GM21515 (cell line): ENCODE measurements around the gene NPEPL1.

Source experiments
- ATAC-seq: cut with Tn5 transposase; IDR thresholded peaks from one replicate; pipeline ENCODE4 v1.9.1; 2021; ENCODE audit not compliant: unreplicated experiment

NPEPL1 gene

DNA sequence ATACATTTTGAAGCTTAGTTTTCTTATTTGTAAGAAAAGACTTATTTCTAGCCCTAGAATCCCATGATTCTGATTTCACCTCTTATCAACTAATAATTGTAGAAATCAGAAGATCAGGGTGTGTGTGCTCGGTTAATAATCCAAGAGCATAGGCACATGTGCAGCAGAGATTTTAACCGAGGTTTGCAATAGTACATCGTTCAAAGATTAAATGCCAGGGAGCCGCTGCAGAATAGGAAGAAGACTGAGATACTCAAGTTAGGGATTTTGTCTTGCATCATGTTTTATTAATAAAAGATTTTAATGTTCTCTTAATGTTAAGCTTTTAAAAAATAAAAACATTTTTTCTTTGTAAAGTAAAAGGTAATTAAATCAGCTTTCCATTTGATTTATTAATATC lies 34.6 kb upstream of the NPEPL1 start:
- no peak for ATAC-seq

DNA sequence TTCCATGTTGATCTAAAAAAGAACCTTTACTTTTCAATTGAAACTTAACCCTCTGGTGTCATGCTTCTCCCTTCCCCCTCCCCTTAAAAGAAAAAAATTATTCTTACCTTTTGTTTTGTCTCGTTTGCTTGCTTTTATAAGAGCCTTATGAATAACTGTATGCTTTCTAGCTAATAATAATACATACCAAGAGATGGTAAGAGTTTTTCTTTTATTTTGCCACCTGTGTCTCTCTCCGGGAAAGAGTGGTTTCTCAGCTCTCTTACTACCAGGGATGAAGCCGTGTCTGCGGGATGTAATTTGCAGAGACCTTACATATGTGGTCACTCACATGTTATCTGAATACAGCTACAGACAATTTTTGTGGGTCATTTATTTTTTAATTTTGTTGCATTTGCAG lies 33.8 kb upstream of the NPEPL1 start:
- ATAC-seq, result no peak

DNA sequence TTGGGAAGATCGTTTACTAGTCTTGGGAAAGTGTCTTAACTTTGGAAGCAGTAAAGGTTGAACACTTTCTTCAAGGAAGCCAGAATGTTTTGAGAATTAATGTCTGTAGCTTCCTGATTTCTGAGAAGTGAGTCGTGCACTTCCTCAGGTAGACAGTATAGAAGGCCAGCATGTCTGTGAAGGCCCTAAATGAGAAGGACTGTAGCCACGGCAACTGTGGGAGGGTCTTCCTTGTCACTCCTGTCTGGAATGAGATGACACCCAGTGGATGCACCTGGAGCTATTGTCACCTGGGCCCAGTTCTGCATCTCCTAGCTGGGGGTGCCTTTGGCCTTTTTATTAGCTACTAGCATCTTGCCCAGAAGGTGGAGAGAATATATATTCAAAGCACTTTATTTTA lies 32.8 kb upstream of the NPEPL1 start:
- ATAC-seq, result no peak

DNA sequence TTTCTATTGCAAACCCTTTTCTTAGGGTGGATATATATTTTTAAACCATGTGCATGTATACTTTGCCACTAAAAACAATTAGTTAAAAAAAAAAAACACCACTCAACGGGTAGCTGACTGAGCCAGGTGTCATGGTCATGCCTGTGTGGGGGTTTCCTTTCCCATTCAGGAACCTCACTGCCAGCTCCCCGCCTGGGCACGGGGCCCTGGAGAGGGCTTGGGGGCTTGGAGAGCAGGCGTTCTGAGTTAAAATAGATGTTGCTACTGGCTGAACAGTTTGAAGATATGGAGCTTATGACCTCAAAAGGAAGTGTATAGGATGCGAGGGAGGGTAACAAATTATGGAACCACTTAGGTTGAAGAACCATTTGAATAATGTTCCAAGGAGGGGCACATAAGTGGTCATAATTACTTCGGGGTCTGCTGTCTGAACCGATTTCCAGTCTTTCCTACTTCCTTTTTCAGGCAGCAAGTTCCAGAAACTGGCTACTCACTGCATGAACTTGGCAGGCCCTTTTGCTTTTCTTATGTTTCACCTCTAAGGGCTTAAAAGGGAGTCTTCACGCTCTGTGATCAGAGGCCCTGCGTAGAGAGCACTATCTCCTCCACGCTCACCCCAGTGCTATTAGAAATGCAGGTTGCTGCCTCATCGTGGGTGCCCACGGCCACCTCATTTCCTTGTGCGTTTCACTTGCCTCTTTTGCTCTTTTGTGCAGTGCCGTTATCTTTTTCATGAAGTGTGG lies 31.6 kb upstream of the NPEPL1 start:
- ATAC-seq, result no peak

DNA sequence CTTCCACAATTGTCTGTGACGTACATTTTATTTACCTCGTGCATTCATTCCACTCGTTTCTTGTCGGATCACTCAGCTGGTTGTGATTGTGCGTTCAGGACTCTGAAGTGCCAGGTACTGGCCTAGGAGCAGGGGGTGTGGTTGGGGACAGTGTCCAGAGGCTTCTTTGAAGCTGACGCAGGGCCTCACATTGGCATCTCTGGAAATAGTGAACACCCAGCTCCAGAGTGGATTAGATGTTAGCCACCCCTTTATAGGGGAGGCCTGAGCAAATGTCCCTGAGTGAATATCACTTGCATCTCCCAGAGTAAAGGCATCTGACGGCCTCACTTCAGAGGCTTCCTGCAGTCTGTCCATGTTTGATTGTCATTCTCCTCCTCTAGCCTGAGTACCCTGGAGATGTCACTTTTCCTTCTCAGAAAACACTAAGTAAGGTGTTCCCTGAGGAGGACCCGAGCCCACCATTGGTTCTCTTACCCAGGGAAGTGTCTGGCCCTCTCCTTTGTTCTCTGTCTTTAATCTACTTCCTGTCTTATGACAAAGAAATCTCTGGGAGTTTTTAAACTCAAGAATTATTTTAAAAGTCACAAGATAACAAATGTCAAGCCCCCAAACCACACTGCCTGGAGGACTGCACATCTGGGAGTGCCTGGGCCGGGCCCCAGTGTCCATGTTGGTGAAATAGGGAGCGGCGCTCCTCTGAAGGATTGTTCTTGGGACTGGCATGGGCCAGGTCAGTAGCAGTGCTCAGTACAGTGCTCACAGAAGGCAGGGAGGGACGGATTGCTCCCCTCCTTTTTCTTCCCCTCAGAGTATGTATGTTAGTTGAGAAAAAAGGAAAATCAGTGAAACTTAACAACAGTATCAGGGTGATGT lies 30.8 kb upstream of the NPEPL1 start:
- ATAC-seq, result no peak

DNA sequence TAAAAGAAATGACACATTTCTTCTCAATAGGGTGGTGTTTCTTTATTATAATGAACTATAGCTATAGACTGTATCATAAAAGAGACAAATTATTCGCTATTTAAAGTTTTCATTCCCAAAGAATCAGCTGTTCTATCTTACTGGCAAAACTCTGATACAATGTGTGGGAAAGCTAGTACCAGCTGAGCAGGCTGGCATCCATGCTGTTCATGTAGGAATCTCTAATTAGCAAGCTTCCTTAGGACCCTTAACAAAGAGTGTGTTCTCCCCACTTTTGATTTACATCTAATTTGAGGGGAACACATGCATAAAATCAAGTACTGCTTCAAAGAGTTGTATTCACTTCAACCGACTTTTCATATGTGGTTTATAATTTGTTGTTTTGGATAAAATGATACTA lies 28.3 kb upstream of the NPEPL1 start:
- no peak for ATAC-seq

DNA sequence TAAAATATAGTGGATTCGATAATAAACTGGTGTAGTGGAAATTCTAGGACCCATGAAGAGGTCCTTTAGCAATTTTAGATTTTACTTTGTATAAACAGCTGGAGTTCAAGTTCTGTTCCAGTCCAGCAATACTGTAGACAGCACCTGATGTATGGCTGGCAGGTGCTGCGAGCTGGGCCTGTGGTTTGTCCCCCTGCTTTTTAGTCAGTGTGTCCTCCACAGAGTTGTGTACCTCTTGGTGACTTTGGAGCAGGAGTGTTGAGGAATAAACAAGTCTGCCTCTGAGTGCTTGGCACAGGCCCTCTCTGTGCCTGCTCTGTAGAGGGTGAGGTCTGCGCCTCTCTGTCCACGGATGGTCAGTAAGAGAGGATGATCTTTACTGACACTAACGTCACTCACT lies 27.7 kb upstream of the NPEPL1 start:
- ATAC-seq, result no peak

DNA sequence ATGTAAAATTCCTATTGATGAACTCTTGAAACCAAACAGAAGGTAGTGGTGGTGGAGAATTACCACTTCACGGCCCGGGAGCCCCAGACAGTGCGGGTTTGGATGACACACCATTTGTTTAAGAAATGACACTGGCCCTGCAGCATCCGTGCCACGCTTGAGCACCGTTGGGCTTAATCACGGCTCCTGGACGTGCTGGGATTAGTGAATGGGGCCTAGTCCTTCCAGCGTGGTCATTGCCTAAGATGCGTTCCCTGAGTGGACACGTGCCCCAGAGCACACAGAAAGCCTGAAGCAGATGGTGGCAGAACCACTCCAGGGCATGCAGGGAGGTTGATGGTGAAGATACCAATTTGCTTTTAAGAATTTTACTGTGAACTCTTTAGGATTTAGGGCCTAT lies 27.0 kb upstream of the NPEPL1 start:
- ATAC-seq, result no peak

DNA sequence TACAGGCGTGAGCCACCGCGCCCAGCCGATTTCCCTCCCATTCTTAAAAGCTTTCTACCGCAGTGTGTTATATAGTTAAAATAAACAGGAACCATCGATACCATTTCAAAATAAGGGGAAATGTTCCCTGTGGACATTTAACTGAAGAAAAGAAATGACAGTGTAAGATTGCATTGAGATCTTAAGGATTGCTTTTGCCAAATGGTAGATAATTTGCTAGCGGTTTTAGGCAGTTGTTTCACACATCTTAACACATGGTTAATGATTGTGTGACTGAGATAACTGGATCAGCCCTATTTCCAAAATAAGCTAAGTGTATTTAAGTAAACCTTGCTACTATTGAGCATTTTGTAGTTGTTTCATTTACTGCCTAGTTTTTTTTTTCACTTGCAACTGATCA lies 25.9 kb upstream of the NPEPL1 start:
- ATAC-seq, result no peak

DNA sequence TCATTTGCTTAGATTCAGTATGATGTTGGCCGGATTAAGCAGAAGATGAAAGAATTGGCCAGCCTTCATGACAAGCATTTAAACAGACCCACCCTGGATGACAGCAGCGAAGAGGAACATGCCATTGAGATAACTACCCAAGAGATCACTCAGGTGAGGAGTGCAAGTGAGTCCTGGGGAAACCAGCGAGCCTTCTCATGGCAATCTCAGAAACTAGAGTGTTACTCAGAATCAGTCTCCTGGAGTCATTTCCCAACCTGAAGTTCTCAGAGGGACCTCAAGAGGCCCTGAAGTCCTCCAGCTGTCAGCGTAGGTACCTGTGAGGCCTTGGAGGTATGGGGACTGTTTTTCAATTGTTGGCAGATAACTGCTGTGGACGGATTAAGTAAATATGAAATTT lies 24.6 kb upstream of the NPEPL1 start:
- ATAC-seq, result no peak

DNA sequence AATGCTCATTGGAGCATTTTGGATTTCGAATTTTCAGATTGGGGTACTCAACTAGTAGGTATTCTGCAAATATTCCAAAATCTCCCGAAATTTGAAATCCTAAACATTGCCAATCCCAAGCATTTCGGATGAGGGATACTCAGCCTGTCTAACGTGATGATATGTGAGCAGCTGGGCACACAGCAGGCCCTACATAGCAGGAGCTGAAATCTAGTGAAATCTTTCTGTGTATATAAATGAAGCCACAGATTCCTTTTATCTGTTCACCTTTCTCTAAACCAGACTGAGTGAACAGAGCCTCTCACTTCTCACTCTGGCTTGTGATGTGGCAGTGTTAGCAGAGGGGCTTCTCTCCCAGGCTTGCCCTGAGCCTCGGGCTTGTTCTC lies 23.7 kb upstream of the NPEPL1 start:
- no peak for ATAC-seq

DNA sequence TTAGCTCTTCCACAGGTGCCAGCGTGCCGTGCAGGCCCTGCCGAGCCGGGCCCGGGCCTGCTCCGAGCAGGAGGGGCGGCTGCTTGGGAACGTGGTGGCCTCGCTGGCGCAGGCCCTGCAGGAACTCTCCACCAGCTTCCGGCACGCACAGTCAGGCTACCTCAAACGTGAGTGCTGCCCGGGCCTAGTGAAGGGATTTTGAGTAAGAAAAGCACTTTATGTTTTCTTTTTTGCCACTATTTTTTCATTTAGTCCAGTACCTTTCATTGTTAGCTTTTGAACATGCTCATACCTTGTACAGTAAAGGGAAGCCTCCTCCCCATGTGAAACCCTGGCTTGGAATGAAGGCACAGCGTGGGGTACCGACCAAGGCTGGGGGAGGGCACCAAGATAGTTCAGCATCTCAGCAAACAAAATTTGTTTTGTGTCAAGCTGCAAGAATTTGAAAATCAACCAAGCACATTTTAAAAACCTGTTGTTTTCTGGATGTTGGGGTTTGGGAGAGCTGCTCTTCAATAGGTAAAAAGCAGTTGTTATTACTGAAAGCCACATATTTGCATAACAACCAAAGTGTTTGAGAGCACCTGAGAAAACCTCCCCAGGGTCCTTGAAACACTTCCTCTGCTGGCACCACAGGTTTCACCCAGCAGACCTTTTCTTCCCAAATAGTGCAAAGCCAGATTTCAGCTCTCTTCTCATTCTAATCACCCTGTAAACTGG lies 23.2 kb upstream of the NPEPL1 start:
- ATAC-seq, result peak; percentile 91

DNA sequence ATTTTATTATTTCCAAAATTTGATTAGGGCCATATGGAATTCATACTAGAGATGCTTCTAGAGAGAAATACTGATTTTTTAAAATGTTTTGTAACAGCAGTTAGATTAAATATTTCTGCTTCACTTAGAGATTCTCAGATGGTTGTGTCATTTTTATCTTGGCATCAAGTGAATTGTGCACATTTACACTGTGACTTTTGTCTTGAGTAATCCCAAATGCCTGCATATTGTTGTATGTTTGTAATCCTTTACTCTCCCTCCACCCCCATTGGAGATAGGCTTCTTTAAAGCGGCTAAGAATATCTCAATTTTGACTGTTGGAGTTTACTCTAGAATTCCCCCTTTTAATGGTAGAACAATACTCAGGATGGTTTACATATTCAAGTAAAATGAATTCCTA lies 22.5 kb upstream of the NPEPL1 start:
- no peak for ATAC-seq

DNA sequence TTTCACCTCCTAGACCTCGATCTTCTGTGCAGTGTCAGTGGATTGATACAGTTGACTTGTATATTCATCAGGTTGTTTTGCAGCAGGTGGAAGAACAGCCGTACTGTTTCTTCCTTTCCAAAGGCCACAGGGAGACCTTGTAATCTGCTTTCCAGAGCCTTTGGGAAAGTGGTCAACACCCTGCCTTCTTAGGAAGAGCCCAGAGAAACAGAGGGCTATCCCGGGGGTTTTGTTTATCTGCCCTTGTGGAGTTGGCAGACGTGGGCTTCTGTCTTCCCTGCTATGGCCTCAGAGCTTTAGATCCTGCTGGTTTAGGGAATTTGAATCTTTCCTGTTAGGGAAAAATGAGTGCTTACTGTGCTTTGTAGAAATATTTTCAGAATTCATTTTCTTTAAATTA lies 21.9 kb upstream of the NPEPL1 start:
- no peak for ATAC-seq

DNA sequence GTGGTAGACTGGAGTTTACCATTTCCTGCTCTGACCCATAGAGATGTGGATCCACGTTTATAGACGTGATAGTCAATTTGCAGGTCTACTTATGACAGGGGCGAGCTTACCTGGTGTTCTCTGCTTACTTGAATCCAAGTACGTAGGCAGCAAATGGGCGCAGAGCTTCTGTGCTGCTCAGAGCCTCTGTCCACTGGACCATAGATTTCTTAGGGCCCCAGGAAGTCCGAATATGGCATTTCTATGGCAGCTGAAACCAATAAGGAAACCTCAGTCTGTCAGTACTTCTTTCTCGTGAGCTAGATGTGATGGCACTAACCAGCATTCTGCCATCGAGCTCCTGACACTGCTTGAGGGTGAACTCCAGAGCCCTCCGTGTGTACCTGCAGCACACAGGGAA lies 19.5 kb upstream of the NPEPL1 start:
- no peak for ATAC-seq

DNA sequence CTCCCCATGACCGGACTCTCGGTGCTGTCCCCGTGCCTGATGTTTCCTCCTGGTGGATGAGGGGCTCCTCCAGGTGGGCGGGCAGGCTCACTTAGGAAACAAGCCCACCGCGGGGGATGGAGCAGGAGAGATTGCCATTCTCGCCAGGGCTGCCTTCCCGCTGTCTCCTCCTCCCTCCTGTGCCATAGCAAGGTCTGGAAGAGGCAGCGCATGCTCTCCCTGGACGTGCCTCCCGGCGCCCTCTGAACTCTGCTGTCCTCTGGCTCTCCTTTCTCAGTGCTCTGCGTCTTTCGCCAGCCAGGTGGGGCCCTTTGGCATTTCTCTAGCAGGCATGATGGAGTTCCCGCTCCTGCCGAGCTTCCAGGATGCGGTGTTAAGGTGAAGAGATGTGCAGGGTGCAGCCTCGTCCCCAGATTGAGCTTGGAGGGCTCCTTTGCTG lies 17.4 kb upstream of the NPEPL1 start:
- no peak for ATAC-seq

DNA sequence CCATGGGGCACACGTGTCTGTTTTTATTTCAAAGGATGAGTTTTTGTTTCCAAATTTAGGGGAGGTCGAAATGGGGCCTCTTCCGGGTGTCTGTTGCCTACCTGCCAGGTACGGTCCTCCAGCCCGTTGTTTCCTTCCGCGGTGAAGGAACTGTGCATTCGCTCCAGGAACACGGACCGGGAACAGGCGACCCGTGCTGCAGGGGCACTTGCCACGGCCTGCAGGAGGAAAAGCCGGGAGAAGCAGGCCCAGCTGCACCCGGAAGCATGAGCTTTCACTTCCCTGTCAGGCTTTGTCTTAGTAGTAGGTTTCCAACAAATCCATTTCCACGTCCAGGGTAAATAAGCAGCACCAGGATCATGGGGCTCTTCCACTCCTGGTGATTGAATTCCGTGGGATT lies 17.0 kb upstream of the NPEPL1 start:
- no peak for ATAC-seq

DNA sequence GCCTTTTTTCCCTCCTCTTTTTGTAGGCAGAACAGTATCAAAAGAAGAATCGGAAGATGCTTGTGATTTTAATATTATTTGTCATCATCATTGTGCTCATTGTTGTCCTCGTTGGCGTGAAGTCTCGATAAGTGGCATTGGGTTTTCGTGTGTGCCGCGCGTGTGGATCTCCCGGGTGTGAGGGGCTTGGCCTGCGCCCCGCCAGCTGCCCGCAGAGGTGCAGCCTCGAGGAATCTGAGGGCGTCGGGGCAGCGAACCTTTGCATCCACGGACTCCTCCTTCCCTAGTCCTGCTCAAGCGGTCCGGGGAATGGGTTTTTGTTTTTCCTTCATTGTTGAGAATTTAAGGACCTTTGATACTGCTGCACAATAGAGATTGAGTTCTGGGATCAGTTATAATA lies 16.4 kb upstream of the NPEPL1 start:
- no peak for ATAC-seq

DNA sequence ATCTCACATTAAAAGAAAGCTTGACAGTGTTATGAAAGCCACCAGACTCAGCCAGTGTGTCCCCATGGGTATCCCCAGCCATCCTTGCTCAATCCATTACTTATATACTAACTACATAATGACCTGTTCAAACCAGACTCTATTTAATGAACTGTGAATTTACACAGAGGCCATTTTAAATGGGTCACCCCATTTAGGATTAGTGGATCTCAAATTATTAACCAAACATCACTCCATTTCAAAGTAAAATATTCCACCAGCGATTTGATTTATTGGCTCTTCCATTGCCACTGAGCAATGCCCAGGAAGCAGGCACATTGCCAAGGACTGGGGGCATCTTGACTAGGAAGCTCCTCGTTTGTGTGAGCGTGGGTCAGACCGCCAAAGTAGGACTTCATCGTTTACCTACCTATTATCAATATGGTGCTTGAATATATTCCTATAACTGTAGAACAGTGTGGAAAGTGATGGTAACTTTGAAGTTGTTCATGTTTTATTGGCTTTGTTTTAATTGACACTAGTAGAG lies 15.5 kb upstream of the NPEPL1 start:
- ATAC-seq, result no peak

DNA sequence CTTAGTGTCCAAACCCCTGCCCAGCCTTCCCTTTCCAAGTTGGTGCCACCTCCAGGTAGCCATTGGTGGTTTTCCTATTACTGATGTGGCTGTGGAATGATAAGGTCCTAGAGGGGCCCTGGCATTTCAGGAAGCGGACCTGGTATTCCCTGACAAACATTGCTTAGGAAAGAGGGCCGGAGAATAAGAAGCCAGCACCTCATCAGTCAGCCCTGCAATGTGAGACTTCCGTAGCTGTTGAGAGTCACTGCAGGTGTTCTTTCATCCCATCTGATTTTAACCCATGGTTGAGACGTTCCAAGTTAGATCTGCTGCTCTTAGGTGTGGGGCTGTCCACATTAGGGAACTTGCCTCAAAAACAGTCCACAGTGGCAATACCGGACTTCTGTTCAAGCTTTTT lies 14.8 kb upstream of the NPEPL1 start:
- ATAC-seq, result no peak

DNA sequence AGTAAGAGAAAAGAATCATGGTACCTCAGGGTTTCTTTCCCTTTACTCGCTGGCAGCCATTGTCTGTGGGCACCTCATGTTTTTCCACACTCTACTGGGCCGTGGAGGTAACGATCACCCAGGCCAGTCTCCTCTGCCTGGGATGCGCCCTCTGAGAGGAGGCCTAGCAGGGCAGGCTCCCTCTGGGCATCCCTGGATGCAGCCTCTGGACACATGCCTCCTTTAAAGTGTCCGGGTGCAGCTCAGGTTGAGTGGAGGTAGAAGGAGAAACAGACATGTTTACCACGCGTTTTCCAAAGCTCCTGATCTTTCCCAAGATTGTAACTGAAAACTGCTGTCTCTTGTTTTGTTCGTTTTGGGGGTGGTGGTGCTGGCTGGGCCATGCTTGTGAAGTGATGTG lies 13.8 kb upstream of the NPEPL1 start:
- ATAC-seq, result no peak
